ENCODE results near the gene NR4A1. TPM values are rescaled to one million over a fixed set of nuclear protein-coding genes. Genes with fewer than 3 reads are reported as not detected.

The NR4A1 gene
- total RNA-seq, 6 experiments from 2014 or later = 5.0 to 8.8 (median 7.7) TPM

DNA sequence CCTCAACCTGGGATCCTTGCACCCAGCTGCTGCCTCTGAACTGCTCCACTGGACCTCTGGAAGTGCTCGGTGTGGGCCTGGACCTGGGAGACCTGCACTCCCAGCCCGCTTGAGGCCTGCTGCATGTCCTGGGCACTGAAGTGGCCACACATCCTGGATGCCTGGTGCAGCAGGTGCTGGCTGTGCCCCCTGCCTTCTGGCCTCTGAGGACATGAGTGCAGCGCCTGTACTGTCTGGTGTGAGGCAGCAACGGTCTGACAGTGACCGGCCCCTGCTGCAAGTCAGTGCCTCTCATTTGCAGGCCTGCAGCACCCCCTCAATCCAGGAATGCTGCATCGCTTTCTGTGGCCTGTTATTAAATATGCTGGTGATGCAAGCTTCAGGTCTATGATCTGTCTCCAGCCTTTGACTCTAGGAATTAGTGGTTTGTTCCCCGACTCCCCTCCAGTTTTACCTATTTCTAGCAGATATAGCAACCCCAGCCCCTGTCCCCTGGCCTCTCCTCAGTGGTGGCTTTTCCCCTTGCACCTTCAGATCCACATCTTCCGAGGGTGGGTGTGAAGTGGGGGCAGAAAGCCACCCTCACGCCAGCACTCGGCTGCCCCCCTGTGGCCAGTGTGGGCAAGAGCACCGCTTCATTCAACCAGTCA, 31.9 kb downstream of the NR4A1 start:
- intact Hi-C loops (cut with DNase I) = loop anchor here in 1 of 2 donors (5.0 kb wide), 2 partner anchors 39 to 56 kb away; no protein-coding TSS in a partner anchor
- Histone ChIP-seq H3K36me3 (peaks cover 0 to 2% (median under 1%) of the 10 kb centered on the region in 4 donors), H3K9me3 (no peaks in the 10 kb centered on the region), H3K27me3 (no peaks in the 10 kb centered on the region), H3K27ac (peak overlapping the region in 2 of 3 donors; percentile 66 to 67), H3K4me3 (no peak overlapping the region), H3K4me1 (peaks cover 0 to 34% (median 12%) of the 10 kb centered on the region in 4 donors)
- peak; percentile 90 to 98 (median 98) for TF ChIP-seq CTCF (IDR thresholded peaks at IDR 0.05)
- TF ChIP-seq POLR2A (IDR thresholded peaks at IDR 0.05) = no peak
- WGBS (ENCODE audit: insufficient coverage, low coverage, low lambda C conversion rate, missing lambda C conversion rate) = 25% methylated on average over 9 of the region's 11 CpGs
- ATAC-seq (peak; percentile 47 to 68 (median 58)), DNase-seq (peak in 2 of 3 donors; percentile 55 to 60)

GRCh38 chr12:52083638-52083996, 32.4 kb downstream of the NR4A1 start:
- DNase-seq = no peak
- H3K9me3 ChIP-seq = no peaks in the 10 kb centered on the region
- no peak overlapping the region for H3K27ac ChIP-seq

GRCh38 chr12:52084491-52085231, 33.4 kb downstream of the NR4A1 start:
- H3K27me3 ChIP-seq = no peaks in the 10 kb centered on the region
- no peak overlapping the region for H3K4me3 ChIP-seq
- intact Hi-C loops (cut with DNase I) = loop anchor here in 1 of 2 donors (5.0 kb wide), 2 partner anchors 38 to 57 kb away; no protein-coding TSS in a partner anchor
- H3K36me3 ChIP-seq = no peaks in the 10 kb centered on the region
- ATAC-seq = no peak
- H3K27ac ChIP-seq = no peak overlapping the region
- no peak for DNase-seq
- TF ChIP-seq CTCF (IDR thresholded peaks at IDR 0.05) (no peak), POLR2A (IDR thresholded peaks at IDR 0.05) (no peak)
- 72% methylated on average over 8 of the region's 9 CpGs for WGBS (ENCODE audit: insufficient coverage, low coverage, low lambda C conversion rate, missing lambda C conversion rate)
- H3K9me3 ChIP-seq = no peaks in the 10 kb centered on the region
- H3K4me1 ChIP-seq = peaks cover 0 to 34% (median 12%) of the 10 kb centered on the region in 4 donors

More at GRCh38 chr12:52083638-52083996, 32.4 kb downstream of the NR4A1 start:
- WGBS (ENCODE audit: insufficient coverage, low coverage, low lambda C conversion rate, missing lambda C conversion rate) = 0% methylated on average over 2 of the region's 2 CpGs
- TF ChIP-seq POLR2A (IDR thresholded peaks at IDR 0.05) = no peak
- TF ChIP-seq CTCF (IDR thresholded peaks at IDR 0.05) = peak in 2 of 4 donors; percentile 2 to 3
- H3K36me3 ChIP-seq = no peaks in the 10 kb centered on the region
- H3K27me3 ChIP-seq = no peaks in the 10 kb centered on the region
- no peak overlapping the region for H3K4me3 ChIP-seq
- no peak for ATAC-seq
- H3K4me1 ChIP-seq = peaks cover 0 to 34% (median 12%) of the 10 kb centered on the region in 4 donors
- intact Hi-C loops (cut with DNase I) = loop anchor here in 1 of 2 donors (5.0 kb wide), 2 partner anchors 39 to 56 kb away; no protein-coding TSS in a partner anchor

DNA sequence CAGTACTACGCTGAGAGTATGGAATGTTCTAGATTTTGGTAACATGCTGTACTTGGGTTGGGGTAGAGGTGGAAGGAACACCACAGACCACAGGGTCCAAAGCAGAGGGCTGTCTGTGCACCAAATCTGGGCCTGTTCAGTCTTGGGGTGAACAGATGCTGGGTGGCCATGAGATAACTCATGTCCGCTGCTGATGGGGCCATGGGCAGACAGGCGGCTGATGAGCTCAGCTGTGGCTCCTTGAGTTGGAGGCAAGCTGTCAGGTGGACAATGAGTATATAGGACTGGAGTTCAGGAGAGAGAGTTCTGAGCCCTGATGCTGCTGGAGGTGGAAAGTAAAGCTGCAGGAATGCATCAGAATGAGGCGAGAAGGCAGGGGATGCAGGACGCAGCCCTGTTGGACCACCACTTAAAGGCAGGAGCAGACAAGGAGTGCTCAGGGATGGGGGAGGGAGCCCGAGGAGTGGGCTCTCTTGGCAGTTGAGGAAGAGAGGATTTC, 34.5 kb downstream of the NR4A1 start:
- no peak for TF ChIP-seq POLR2A (IDR thresholded peaks at IDR 0.05)
- TF ChIP-seq CTCF (IDR thresholded peaks at IDR 0.05) = no peak
- intact Hi-C loops (cut with DNase I) = no loop called here
- ATAC-seq = no peak
- Histone ChIP-seq H3K27me3 (no peaks in the 10 kb centered on the region), H3K4me1 (peaks cover 0 to 26% (median 11%) of the 10 kb centered on the region in 4 donors), H3K27ac (no peak overlapping the region), H3K4me3 (no peak overlapping the region), H3K36me3 (no peaks in the 10 kb centered on the region), H3K9me3 (no peaks in the 10 kb centered on the region)
- DNase-seq = peak in 1 of 3 donors; percentile 19
- WGBS (ENCODE audit: insufficient coverage, low coverage, low lambda C conversion rate, missing lambda C conversion rate) = 90% methylated on average over 5 of the region's 6 CpGs
